SK-N-MC (cell line): ENCODE data around the gene ARPC1A.

ENCODE experiments used
- EZH2 ChIP-seq: fragments of 200-600 bp; sonication (generic); IDR thresholded peaks from one replicate; pipeline ENCODE4 v1.6.1; 2017; ENCODE audit warnings: antibody characterized with exemption
- FOXP2 ChIP-seq: optimal IDR thresholded peaks from 2 replicates; pipeline ENCODE3; 2011; ENCODE audit warnings: mild to moderate bottlenecking, moderate library complexity; ENCODE audit not compliant: insufficient read depth; ENCODE audit errors: extremely low read length, control extremely low read depth
- POLR2AphosphoS5 ChIP-seq: IDR thresholded peaks from 2 replicates; pipeline ENCODE4 v1.6.1; 2012; ENCODE audit warnings: mild to moderate bottlenecking, low read depth, low read length, borderline replicate concordance

GRCh38 chr7:99313204-99313573 is 12.5 kb upstream of the ARPC1A start:
- no peak for TF ChIP-seq POLR2AphosphoS5
- TF ChIP-seq EZH2: no peak
- no peak for TF ChIP-seq FOXP2
